ENCODE data around the gene AVPR2. TPM values are rescaled to one million over a fixed set of nuclear protein-coding genes. Genes with fewer than 3 reads are reported as not detected.

The AVPR2 gene
- total RNA-seq, 1 donor from 2014 or later, result not detected

GRCh38 chrX:153870791-153871360 lies 33.6 kb upstream of the AVPR2 start:
- peaks cover 10% of the 10 kb centered on the region for H3K9me3 Mint-ChIP-seq (ENCODE audit: unreplicated experiment)
- peaks cover 20% of the 10 kb centered on the region for H3K27me3 Mint-ChIP-seq (ENCODE audit: unreplicated experiment)
- H3K27ac Mint-ChIP-seq (ENCODE audit: unreplicated experiment), result peak overlapping the region; percentile 64
- no peak for DNase-seq
- peaks cover 16% of the 10 kb centered on the region for H3K4me1 Mint-ChIP-seq (ENCODE audit: low read depth, unreplicated experiment)
- TF ChIP-seq CTCF (IDR thresholded peaks at IDR 0.05; ENCODE audit: partially characterized antibody, unreplicated experiment), result no peak
- H3K4me3 Mint-ChIP-seq (ENCODE audit: unreplicated experiment), result peak overlapping the region; percentile 79
- peaks cover 4% of the 10 kb centered on the region for H3K36me3 Mint-ChIP-seq (ENCODE audit: unreplicated experiment)

- DNase-seq, result peak; percentile 67
- Mint-ChIP-seq H3K36me3 (ENCODE audit: unreplicated experiment) (peaks cover 4% of the 10 kb centered on the region), H3K27me3 (ENCODE audit: unreplicated experiment) (peaks cover 22% of the 10 kb centered on the region), H3K4me3 (ENCODE audit: unreplicated experiment) (peak overlapping the region; percentile 79), H3K27ac (ENCODE audit: unreplicated experiment) (peak overlapping the region; percentile 64), H3K9me3 (ENCODE audit: unreplicated experiment) (peaks cover 9% of the 10 kb centered on the region), H3K4me1 (ENCODE audit: low read depth, unreplicated experiment) (peaks cover 20% of the 10 kb centered on the region)
- no peak for TF ChIP-seq CTCF (IDR thresholded peaks at IDR 0.05; ENCODE audit: partially characterized antibody, unreplicated experiment)
Measured at GRCh38 chrX:153871451-153871850, 33.0 kb upstream of the AVPR2 start.

- peak overlapping the region; percentile 84 for H3K27ac Mint-ChIP-seq (ENCODE audit: unreplicated experiment)
- no peak for DNase-seq
- H3K4me1 Mint-ChIP-seq (ENCODE audit: low read depth, unreplicated experiment), result peaks cover 20% of the 10 kb centered on the region
- H3K36me3 Mint-ChIP-seq (ENCODE audit: unreplicated experiment), result peaks cover 4% of the 10 kb centered on the region
- TF ChIP-seq CTCF (IDR thresholded peaks at IDR 0.05; ENCODE audit: partially characterized antibody, unreplicated experiment), result no peak
- peaks cover 9% of the 10 kb centered on the region for H3K9me3 Mint-ChIP-seq (ENCODE audit: unreplicated experiment)
- H3K27me3 Mint-ChIP-seq (ENCODE audit: unreplicated experiment), result peaks cover 23% of the 10 kb centered on the region
- H3K4me3 Mint-ChIP-seq (ENCODE audit: unreplicated experiment), result peak overlapping the region; percentile 82
Measured at GRCh38 chrX:153871946-153872878, 32.3 kb upstream of the AVPR2 start.

GRCh38 chrX:153873282-153874084 lies 31.0 kb upstream of the AVPR2 start:
- peaks cover 4% of the 10 kb centered on the region for H3K36me3 Mint-ChIP-seq (ENCODE audit: unreplicated experiment)
- H3K27ac Mint-ChIP-seq (ENCODE audit: unreplicated experiment), result peak overlapping the region; percentile 95
- H3K4me3 Mint-ChIP-seq (ENCODE audit: unreplicated experiment), result peak overlapping the region; percentile 90
- H3K27me3 Mint-ChIP-seq (ENCODE audit: unreplicated experiment), result peaks cover 30% of the 10 kb centered on the region
- H3K4me1 Mint-ChIP-seq (ENCODE audit: low read depth, unreplicated experiment), result peaks cover 29% of the 10 kb centered on the region
- H3K9me3 Mint-ChIP-seq (ENCODE audit: unreplicated experiment), result peaks cover 11% of the 10 kb centered on the region
- no peak for TF ChIP-seq CTCF (IDR thresholded peaks at IDR 0.05; ENCODE audit: partially characterized antibody, unreplicated experiment)
- peak; percentile 71 for DNase-seq

Data from glutamatergic neuron (in vitro differentiated cells).